BE2C (cell line): ENCODE results near the gene C19orf67.
A peak's percentile ranks its signal among the peaks of the same experiment; 100 is the strongest.

Experiments
- DNase-seq: peaks from one replicate; pipeline ENCODE4 v3.0.0-alpha.2; 2020
- H3K27me3 ChIP-seq: fragments of 250-450 bp; sonication (Bioruptor Pico); 2 replicates; pipeline ENCODE4 v1.5.1; 2020; ENCODE audit warnings: mild to moderate bottlenecking
- H3K36me3 ChIP-seq: fragments of 250-450 bp; sonication (Bioruptor Pico); 2 replicates; pipeline ENCODE4 v1.5.1; 2020; ENCODE audit warnings: mild to moderate bottlenecking
- H3K4me1 ChIP-seq: fragments of 250-450 bp; sonication (Bioruptor Pico); 2 replicates; pipeline ENCODE4 v1.5.1; 2020
- H3K4me3 ChIP-seq: 2 replicates; pipeline ENCODE4 v1.5.1; 2011; ENCODE audit warnings: low read depth, low read length
- H3K9me3 ChIP-seq: fragments of 250-450 bp; sonication (Bioruptor Pico); 2 replicates; pipeline ENCODE4 v1.5.1; 2020
- TF ChIP-seq, protein P1 (sequence below): IDR thresholded peaks from 2 replicates; pipeline ENCODE4 v1.5.1; 2012; ENCODE audit warnings: mild to moderate bottlenecking, low read depth, low read length

C19orf67 gene

DNA sequence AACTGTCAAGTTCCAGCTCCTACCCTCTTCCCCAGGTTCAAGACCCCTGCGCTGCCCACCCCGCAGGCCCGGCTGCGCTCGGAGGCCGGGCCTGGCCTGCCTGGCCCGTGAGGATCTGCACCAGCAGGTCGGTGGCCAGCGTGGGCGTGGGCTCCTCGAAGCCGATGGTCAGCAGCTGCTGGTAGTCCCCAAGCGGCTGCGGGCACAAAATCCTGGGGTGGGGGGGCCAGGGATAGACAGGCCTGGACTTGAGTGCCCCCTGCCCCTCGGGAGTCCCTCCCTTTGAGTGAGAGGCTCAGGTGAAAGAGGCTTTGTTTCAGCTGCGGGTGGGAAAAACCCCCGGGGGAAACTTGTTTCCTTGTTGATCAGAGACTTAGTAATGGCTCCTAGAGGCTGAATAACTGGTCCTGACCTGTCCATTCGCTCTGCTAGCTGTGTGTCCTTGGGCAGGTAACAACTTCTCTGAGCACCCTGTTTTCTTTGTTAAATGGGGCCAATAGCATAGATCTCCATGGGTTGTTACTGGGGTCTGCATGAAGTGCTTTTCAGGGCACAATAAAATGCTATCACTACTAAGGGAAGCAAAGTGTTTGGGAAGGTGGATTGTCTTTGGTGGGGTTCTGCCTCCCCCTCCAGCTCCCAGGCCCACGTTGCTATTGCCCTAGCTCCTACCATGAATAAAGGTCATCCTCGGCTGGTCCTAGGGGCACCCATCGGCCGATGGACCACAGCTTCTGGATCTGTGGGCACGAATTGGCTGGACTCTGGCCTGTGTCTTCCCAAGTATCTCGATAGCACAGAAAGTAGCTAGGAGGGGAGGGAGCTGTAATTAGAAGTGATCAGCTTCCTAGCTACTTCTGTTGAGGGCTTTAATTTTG is 3.5 kb downstream of the C19orf67 start:
- H3K4me1 ChIP-seq = no peaks in the 10 kb centered on the region
- no peaks in the 10 kb centered on the region for H3K27me3 ChIP-seq
- no peak for DNase-seq
- no peaks in the 10 kb centered on the region for H3K36me3 ChIP-seq
- peak overlapping the region; percentile 94 for H3K4me3 ChIP-seq
- H3K9me3 ChIP-seq = no peaks in the 10 kb centered on the region
- TF ChIP-seq, protein P1, sequence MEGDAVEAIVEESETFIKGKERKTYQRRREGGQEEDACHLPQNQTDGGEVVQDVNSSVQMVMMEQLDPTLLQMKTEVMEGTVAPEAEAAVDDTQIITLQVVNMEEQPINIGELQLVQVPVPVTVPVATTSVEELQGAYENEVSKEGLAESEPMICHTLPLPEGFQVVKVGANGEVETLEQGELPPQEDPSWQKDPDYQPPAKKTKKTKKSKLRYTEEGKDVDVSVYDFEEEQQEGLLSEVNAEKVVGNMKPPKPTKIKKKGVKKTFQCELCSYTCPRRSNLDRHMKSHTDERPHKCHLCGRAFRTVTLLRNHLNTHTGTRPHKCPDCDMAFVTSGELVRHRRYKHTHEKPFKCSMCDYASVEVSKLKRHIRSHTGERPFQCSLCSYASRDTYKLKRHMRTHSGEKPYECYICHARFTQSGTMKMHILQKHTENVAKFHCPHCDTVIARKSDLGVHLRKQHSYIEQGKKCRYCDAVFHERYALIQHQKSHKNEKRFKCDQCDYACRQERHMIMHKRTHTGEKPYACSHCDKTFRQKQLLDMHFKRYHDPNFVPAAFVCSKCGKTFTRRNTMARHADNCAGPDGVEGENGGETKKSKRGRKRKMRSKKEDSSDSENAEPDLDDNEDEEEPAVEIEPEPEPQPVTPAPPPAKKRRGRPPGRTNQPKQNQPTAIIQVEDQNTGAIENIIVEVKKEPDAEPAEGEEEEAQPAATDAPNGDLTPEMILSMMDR = no peak

DNA sequence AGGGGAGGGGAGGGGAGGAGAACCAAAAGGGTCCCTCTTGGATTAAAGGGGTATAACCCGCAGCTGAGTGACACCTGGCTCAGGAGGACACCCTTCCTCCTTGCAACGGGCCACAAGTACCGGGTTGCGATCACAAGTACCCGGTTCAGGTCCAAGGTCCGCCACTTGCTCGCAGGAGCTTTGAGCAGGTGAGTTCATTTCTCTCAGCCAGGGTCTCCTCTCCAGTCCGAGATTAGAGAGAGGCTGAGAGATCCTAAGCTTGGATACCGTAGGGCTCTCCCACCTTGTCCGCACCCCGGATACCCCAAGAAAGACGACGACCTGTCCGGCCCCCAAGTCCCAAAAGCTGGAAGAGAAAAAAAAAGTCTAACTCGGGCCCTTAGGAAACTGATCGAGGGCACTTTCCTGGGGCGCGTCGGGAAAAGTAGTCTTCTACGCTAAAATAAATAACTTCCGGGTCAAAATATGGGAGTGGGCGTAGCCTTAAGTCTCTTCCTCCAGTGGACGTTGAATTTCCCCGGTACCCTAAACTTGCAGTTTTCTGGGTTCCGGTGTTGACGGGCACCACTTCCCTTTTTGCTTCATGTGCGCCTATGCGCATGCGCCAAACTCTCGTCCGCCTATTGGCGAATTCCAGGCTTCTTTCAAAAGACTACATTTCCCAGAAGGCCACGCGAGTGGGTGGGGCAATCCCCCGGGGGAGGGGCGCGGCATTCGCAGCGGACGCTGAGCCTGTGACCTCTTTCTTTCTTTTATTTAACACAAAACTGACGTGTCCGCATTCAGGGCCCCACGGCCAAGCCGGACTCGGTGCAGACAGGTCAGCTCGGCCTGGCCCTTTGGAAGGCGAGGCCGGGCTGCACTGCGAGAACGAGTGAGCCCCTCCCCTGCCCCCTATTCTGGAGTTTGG is 4.4 kb downstream of the C19orf67 start:
- peak overlapping the region; percentile 94 for H3K4me3 ChIP-seq
- no peaks in the 10 kb centered on the region for H3K36me3 ChIP-seq
- H3K27me3 ChIP-seq = no peaks in the 10 kb centered on the region
- TF ChIP-seq, protein P1 = no peak
- peak; percentile 97 for DNase-seq
- H3K9me3 ChIP-seq = no peaks in the 10 kb centered on the region
- no peaks in the 10 kb centered on the region for H3K4me1 ChIP-seq

GRCh38 chr19:14078411-14078810 is 7.2 kb downstream of the C19orf67 start:
- TF ChIP-seq, protein P1 = no peak
- Histone ChIP-seq H3K4me3 (no peak overlapping the region), H3K36me3 (no peaks in the 10 kb centered on the region), H3K4me1 (no peaks in the 10 kb centered on the region; the same call in none of the 2 replicates), H3K9me3 (no peaks in the 10 kb centered on the region), H3K27me3 (peaks cover 13% of the 10 kb centered on the region)
- DNase-seq = no peak

- no peaks in the 10 kb centered on the region for H3K36me3 ChIP-seq
- peaks cover 21% of the 10 kb centered on the region for H3K27me3 ChIP-seq
- DNase-seq = no peak
- no peaks in the 10 kb centered on the region; the same call in none of the 2 replicates for H3K4me1 ChIP-seq
- peak overlapping the region; percentile 63 for H3K4me3 ChIP-seq
- TF ChIP-seq, protein P1 = no peak
- no peaks in the 10 kb centered on the region for H3K9me3 ChIP-seq
These were observed 11.4 kb downstream of the C19orf67 start for GRCh38 chr19:14073925-14074838.

DNA sequence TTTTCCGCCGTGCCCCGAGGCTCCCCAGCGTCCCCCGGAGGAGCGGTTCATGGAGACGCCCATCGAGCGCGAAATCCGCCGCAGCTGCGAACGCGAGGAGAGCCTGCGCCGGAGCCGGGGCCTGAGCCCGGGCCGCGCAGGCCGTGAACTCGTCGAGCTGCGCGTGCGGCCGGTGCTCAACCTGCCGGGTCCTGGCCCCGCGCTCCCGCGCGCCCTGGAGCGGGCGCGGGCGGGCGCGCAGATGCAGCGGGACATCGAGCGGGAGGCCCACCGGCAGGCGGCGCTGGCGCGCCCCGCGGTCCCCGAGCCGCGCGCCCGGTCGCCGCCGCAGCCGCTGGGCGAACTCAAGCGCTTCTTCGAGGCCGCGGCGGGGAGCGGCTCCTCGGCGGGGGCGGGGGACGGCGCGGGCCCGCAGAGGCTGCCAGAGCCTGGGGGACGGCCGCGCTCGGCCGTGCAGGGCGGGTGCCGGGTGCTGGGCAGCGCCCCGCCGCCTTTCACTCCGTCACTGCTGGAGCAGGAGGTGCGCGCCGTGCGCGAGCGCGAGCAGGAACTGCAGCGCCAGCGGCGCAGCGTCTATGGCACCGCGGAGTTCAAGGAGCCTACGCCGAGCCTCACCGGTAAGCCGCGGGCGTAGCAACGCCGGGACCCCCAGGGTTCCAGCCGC is 12.2 kb downstream of the C19orf67 start:
- Histone ChIP-seq H3K9me3 (no peaks in the 10 kb centered on the region), H3K4me3 (peak overlapping the region; percentile 63), H3K27me3 (peaks cover 21% of the 10 kb centered on the region), H3K36me3 (no peaks in the 10 kb centered on the region), H3K4me1 (no peaks in the 10 kb centered on the region; the same call in none of the 2 replicates)
- TF ChIP-seq, protein P1 = peak; percentile 15; the same call in 1 of the 2 replicates
- DNase-seq = peak; percentile 81
